Measurements from ENCODE around the gene PPP1CA.
A peak's percentile ranks its signal among the peaks of the same experiment; 100 is the strongest.

The PPP1CA gene

DNA sequence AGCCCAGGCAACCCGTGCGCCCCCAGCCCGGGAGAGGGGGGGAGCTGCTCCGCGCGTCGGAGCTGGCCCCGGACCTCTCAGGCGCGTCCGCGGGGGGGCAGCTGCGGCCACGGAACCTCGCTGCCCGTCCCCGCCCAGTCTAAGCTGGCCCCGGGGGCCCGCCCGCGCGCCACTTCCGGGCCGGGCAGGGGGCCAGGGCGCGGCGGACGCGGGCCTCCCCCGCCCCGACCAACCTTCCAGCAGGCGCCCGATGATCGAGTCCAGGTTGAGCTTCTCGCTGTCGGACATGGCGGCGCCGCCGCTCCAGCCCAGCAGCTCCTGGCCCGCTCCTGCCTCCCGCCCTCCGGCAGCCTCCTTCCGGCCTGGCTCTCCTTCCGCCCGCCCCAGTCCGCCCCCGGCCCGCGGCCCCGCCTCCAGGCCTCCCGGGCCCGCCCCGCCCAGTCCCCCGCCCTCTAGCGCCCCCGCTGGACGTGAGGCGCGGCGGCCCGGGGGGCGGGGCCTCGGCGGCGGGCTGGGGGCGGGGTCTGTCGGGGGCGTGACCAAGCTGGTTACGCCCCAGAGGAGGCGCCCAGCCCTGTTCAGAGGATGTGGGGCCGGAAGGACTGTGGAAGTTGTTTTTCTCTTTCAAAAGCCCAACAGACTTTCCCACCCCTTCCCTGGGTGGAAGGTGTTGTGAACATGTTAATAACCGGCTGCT, at the start of gene PPP1CA:
Gene PPP1CA (minus strand): TSS at position 364 of the 697 bp plus-strand sequence. CDS start 76 bp downstream, at position 288.
- peak within 1 kb of the TSS; percentile 78 for H3K4me3 ChIP-seq (ENCODE audit: low read depth, low read length)

DNA sequence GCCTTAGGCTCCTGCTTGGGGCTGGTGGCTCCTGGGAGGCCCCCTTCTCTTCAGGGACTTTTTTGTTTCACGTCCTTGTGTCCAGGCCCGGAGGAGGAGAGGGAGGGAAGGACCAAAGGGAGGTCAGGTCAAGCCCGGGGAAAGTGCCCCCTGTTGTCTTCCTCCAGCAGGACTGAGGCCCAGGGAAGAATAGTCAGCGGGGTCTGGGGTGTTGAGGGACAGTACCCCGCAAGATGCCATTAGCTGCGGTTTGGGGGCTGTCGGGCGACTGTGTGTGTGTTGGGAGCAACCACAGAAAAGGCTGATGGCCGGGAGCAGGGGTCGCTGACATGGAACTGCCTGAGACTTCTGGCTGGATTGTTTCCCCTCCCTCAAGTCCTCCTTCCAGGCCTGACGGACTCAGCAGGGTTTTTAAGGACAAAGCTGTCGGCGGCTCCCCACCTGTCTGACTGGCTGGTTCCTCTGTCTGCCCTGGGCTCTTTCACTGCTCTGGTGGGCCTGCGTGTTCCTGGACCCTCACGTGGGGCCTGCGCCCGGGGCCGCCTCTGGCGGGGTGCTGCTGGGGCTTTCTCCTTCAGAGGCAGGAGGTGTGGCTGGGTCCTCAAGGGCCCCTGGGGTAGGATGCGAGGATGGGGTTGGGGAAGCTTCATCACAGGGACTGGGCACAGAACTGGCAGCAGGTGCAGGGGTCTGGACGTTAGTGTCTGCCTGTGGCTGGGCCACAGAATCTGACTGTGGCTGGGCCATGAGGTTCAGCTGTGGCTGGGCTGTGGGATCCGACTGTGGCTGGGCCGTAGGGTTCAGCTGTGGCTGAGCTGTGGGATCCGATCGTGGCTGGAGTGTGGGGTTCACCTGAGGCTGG, 49.4 kb upstream of the PPP1CA start:
- no peak overlapping the region for H3K4me3 ChIP-seq (ENCODE audit: low read depth, low read length)

DNA sequence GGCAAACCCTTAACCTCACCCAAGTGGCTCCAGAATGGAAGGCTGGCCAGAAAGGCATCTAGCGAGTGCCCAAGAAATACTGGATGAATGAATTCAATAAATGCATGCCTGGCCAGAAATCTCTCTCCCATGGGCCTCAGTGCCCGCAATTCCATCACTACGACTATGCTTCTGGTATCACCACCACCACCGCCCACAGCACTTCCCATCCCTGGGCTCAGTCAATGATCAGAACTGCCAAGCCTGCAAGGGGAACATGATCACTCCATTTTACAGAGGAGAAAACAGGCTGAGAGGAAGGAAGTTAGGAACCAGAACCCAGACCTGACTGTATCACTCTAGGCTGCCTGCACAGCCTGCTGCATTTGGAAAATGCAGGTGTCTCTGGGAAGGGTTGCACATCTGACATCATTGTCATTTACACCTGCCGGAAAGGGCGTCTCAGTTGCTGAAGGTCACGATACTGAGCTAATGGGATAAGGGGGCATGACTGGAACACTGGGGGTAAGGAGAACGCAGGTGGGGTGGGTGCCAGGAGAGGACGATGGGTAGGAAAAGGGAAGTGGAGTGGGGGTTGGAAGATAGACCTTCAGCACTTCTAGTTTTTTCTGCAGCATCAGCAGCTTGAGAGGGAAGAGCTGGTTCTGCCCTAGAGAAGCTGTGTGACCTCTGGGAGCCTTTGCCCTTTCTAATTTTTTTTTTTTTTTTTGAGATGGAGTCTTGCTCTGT, 47.6 kb upstream of the PPP1CA start:
- H3K4me3 ChIP-seq (ENCODE audit: low read depth, low read length), result no peak overlapping the region

DNA sequence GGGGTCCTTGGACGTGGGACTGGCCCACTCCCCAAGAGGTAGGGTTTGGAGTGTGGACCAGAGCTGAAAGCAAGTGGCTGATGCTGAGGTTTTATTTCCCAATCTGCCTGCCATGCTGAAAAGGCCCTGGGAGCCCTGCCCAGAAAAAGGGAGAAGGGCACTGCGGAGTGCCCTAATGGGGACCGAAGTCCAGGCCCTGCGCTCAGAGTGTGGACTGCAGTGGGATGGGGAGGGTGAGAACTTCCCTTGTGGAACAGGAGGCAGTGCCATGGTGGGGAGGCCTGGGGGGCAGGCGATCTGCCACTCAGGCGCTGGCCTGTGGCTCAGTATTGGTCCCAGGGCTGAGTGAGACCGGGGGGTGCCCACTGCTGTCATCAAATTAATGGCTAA, 46.6 kb upstream of the PPP1CA start:
- no peak overlapping the region for H3K4me3 ChIP-seq (ENCODE audit: low read depth, low read length)

DNA sequence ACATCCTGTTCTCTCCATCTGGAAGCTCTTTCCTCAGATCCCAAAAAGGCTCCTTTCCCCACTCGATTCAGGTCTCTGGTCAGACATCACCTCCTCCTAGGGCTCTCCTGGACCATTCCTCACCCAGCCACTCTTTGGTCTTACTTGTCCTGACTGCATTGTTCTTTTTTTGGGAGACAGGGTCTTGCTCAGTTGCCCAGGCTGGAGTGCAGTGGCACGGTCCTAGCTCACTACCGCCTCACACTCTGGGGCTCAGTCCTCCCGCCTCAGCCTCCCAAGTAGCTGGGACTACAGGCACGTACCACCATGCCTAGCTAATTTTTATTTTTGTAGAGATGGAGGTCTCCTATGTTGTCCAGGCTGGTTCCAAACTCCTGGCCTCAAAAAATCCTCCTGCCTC, 43.9 kb upstream of the PPP1CA start:
- H3K4me3 ChIP-seq (ENCODE audit: low read depth, low read length), result no peak overlapping the region

DNA sequence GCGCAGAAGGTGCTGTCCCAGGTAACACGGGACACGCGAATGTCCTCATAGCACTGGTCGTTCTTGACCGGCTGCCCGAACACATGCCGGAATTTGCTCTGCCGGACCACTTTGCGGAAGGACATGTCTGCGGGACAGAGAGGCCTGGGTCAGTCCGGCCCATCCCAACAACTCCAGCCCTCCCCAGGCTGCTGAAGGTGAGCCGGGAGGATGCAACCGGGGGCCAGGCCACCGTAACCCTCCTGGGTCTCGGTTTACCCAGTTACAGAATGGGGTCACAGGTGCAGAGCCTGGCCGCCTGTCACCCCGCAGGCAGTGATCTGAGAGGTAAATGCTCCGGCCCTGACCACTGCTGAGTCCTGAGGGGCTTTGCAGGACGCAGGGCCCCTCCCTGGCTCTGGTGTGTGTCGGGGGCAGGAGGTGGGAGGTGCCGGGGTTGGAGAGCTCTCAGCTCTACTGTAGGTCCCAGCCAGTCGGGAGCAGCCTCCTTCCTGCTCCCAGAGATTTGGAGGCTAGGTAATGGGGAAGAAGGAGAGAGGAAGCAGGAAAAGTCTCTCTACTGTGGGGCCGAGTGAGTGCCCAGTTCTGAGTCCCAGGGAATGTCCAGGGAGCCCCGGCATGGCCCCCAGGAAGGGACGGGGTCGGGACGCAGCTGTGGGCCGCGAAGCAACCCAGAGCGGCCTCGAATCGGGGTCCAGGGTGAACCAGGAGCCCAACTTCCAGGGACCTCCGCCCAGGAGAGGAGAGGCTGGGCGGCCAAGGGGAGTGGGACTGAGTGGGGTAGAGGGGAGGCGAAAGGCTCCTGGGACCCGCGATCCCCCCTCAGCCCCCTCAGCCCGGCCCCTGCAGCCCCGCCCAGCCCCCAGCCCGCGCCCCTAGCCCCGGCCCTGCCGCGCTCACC, 41.1 kb upstream of the PPP1CA start:
- H3K4me3 ChIP-seq (ENCODE audit: low read depth, low read length), result peak overlapping the region; percentile 63

DNA sequence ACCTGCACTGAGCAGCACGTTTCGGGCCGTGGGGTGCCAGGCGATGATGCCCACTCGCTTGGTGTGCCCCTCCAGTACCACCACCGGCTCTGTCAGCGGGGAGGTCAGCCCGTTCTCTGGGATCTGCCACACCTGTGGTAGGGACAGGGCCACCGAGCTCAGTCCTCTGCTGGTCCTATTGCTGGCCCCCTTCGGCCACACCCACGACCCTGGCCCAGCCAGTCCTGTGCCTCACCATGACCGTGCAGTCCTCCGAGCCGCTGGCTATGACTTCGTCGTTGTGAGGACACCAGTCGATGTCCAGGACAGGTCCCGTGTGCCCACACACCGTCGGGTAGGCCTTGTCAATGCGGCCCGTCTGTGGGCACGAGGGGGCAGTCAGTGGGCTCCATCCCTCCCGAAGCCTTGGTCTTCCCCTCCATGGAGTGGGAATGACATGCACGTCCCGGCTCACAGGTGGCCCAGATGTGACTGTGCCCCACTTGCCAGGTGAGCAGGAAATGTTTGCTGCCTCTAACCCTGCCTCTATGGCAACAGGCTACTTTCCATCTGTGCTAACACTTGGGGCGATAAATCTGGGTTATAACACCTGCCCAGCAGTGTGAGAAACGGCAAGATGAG, 40.2 kb upstream of the PPP1CA start:
- H3K4me3 ChIP-seq (ENCODE audit: low read depth, low read length), result no peak overlapping the region

DNA sequence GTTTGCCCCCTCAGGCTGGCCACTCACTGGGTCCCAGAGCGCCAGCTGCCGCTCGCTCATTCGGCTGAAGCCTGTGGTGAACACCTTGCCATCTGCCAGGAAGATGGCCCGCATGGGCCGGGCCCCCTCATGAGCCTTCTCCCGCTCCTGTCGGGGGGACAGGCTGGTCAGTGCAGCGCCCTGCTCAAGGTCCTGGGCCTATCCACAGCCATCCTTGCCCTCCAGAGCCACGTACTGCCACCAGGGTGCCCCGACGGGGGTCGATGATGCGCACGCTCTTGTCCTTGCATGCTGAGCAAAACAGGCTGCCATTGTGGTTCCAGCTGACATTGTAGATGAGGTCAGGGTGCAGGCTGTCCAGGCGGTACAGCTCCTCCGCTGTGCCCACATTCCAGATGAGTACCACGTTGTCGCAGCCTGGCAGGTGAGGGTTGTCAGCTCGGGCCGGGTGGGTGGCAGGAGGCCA, 39.5 kb upstream of the PPP1CA start:
- H3K4me3 ChIP-seq (ENCODE audit: low read depth, low read length), result no peak overlapping the region

DNA sequence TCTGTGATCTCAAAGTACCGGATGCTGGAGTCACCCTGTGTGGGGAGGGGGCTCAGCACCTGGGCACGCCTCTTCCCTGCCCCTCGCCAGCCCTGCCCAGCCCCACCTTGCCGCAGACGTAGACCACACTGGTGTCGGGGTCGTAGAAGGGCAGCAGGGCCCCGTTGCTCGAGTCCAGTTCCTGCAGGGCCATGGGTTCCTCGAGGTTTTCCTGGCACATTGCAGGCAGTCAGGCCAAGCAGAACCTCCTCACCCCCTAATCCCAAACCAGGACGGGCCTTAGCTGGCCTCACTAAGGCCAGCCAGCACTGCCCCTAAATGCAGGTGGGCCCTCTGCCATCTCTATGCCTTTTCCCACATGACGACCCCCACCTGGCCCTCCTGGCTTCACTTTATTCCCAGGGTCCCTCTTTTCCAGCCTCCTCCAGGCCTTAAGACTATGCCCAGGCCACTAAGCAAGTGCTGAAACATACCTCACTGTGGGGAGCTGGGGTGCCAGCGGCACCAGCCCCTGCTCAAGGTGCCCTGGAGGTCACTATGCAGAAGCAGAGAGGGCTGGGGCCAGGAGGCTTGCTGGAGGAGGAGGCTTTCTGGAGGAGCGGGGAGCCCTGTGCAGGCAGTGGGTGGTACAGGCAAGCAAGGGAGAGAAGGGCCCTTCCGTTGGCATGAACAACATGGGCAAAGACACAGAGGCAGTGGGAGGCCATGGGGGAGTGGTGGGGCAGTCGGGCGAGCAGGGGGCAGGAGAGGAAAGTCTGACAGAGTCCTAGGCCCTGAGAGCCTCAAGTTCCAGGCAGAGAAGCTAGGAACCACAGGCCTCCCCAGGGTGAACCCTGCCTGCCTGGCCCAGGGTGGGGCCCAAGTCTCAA, 38.8 kb upstream of the PPP1CA start:
- no peak overlapping the region for H3K4me3 ChIP-seq (ENCODE audit: low read depth, low read length)

DNA sequence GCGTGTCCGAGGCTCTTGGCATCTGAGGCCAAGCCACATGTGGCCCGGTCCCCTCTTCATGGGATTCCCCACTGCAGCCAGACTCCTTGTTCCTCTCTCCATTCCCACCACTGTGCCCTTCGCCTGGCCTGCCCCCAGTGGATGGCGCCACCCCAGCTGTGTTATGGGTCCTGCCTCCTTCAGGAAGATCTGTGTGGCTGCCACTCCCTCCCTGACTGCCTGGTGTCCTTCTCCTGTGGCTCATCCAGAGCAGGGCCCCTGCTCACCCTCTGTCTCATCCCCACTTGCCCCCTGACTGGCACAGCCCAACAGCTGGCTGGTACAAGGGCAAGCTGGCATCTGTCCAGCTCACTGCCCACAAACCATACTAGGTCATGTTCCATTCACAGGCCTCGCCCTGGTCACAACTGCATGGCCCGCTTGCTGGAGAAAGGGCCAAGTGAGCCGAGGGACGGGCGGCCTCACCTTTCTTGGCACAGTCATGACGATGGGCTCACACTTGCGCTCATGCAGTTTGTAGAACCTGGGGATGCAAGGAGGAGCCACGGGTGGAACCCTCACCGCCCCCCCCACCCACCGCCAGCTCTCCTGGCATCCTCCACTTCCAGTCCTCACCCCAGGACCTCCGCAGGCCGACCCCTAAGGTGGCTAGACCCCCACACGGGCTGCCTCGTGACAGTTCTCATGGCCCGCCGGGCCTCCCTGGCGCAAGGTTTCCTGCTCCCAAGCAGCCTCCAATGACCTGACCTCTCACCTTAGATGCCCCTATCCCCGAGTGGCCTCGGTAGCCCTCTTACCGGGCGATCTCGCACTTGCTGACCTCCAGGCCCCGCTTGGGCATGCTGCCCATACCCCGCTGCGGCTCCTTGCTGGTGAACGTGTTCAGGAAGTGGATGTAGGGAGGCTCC, 37.9 kb upstream of the PPP1CA start:
- H3K4me3 ChIP-seq (ENCODE audit: low read depth, low read length), result no peak overlapping the region

DNA sequence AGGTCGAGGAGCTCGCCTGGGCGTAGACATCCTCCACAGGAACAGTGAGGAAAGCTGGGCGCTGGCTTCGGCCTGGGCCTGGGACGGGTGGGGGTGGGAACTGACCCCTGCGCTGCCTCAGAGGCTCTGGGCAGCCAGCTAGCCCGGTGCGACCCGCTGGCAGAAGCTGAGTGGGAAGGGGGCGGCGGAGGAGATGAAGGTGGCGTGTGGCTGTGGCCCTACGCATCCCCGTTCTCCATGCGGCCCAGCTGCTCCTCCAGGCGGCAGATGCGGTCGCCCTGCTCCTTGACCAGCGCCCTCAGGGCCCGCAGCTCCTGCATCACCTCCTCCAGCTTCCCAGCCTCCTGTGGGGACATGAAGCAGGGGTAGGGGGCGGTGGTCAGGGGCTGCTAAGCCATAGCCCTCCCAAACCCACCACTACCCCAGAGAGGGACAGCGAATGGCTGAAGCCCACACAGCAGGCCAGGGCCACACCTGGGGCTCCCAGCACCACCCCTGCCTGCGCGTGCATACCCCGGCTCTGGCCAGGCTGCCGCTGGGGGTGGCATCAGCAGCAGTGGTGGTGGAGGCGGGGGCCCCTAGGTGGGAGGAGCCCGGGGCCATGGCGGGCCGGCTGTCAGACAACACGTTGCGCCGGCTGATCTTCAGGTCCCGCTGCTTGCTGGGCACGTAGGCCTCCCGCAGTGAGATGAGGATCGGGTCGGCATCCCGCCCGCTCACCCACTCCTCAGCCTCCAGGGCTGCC, 36.7 kb upstream of the PPP1CA start:
- H3K4me3 ChIP-seq (ENCODE audit: low read depth, low read length), result no peak overlapping the region

DNA sequence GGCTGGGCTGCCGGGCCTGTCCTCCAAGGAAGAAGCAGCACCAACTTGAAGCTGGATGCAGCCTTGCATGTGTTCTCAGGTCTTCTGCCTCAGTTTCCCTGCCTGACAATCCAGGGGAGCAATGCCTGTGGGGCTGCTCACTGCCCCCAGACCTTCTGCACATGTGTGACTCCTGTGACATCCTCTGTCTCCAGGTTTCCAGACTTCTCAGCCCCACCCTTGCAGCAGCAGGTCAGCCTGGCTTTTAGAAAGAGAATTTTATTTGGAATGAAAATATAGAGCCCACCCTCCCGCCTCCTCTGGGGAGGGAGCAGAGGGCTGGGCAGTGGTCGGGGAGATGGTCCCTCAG, 36.1 kb upstream of the PPP1CA start:
- H3K4me3 ChIP-seq (ENCODE audit: low read depth, low read length), result no peak overlapping the region

DNA sequence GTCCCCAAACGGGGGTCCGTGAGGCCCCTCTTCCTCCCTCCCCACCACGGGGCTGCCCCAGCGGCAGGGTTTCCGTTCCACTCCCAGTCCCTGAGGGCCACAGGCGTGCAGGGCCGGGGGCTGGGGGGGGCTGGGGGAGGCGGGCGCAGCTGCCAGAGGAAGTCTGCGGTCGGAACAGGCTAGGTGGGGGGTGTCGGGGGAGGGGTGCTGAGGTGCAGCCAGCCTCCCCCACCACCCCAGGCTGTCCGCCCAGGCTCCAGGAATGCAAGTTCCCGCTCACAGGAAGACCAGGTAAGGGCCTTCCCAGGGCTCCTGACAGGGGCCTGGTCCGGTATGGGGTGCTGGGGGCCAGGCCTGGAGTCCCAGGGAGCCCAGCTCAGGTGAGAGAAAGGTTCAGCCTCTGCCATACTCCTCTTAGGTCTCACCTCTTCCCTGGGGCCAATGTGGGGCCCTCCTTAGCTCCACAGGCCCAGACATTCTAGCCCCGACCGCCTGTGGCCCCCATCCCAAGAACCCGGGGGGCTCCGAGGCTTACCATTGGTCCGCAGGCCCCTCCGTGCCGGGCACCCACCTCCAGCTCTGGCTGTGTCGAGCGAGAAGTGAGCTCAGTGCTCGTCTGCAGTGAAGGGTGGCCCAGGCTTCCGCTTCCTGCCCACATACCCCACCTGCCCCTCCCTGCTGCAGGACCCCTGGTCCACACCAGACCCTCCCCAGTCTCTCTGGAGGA, 35.6 kb upstream of the PPP1CA start, which contains the start of gene PTPRCAP:
Gene PTPRCAP (minus strand): TSS at position 601 of the 727 bp plus-strand sequence. CDS start 63 bp downstream, at position 538.
- no peak within 1 kb of the TSS for H3K4me3 ChIP-seq (ENCODE audit: low read depth, low read length)

DNA sequence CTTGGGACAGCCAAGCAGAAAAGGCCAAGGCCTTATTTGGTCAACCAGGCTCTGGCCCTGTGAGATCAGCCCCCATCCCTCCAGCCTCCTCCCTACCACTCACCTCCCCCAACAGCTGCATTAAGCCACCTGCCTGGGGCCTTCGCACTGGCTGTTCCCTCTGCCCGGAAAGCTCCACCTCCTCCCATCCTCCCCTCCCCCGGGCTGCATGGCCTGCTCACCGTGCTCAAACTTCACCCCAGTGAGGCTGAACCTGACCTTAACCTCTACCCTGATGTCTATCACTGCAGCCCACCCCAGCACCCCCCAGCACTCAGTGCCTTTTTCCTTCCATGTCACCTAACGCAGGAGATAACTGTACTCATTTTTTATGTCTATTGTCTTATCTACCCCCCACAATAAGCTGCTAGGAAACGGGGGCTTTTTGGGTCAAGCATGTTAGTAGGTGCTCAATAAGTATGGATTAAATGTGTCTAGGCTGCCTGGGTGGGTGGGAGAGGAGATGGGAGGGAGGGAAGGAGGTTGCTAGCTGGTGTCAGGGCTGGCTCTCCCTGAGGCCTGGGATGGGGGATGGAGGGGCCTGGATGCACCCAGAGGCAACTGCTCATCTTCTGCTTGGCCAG, 34.9 kb upstream of the PPP1CA start:
- H3K4me3 ChIP-seq (ENCODE audit: low read depth, low read length), result no peak overlapping the region

DNA sequence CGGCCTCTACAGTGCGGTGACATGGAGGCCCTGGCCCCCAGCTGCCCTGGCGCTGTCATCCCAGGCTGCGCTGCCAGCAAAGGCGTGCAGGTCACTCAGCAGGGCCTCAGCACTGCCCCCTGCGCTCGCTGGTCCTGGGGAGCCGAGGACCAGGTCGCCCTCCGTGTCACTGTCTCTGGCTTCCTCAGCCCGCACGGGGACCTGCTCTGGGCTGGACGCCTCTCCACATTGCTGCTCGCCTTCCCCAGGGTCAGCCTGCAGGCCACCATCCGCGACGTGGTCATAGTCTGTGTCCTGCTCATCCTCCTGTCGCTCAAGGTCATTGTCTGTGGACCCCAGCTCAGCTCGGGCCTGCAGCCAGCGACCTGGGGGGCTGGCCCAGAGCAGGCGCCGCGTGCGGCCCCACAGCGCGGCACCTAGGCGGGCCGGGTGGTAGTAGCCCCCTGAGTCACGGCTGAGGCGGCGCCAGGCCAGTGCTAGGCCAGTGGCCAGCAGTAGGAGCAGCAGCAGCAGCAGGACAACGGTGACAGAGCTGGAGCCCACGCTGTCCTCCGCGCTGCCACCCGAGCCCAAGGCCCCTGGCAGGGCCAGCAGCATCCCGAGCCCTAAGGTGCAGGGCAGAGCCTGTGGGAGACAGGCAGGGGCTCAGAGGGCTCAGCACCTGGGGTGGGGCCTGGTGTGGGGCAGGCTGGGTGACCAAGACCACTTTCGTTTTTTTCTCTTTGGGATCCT, 34.2 kb upstream of the PPP1CA start:
- no peak overlapping the region for H3K4me3 ChIP-seq (ENCODE audit: low read depth, low read length)

Measured in iPS-11a (cell line).